GM10248 (cell line): ENCODE measurements around the gene NOL8.

ENCODE experiments used
- CTCF ChIA-PET: fragments of 300-600 bp; sonication (Branson Sonifier 250); formaldehyde crosslinking; extraction: SDS; loops from one replicate; lab custom pipeline; 2021; ENCODE audit warnings: antibody characterized with exemption; lab: Yijun Ruan, JAX
- POLR2A ChIA-PET: fragments of 350-650 bp; sonication (Branson Sonifier 250); formaldehyde crosslinking; extraction: SDS; loops from one replicate; lab custom pipeline; 2020; ENCODE audit warnings: antibody characterized with exemption; lab: Yijun Ruan, JAX
- DNase-seq: peaks from one replicate; pipeline ENCODE4 v3.0.0; 2012; ENCODE audit errors: extremely low spot score
- CTCF ChIP-seq: IDR thresholded peaks from 2 replicates; pipeline ENCODE4 v1.5.1; 2012; ENCODE audit warnings: mild to moderate bottlenecking, low read depth; ENCODE audit errors: extremely low read depth, missing control alignments, control extremely low read depth

Gene NOL8

DNA sequence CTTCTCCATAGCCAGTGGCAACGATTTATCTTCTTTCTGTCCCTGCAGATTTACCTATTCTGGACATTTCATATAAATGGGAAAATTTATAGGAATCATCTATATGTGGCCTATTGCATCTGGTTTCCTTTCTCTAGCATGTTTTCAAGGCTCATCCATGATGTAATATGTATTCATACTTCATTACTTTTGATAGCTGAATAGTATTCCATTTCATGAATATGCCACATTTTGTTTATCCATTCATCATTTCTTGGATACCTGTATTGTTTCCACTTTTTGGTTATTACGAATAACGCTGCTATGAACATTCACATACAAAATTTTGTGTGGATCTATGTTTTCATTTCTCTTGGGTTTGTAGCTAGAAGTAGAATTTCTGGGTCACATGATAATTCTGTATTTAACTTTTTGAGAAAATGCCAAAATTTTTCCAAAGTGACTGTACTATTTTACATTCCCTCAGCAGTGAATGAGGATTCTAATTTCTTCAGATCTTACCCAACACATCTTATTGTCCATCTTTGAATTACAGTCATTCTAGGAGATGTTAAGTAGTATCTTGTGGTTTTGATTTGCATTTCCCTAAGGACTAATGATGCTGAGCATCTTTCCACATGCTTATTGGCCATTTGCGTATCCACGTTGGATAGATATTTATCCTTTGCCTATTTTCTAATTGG is 35.3 kb downstream of the NOL8 start:
- CTCF ChIA-PET = interaction anchor here (1.7 to 3.5 kb wide), 2 partner anchors 11 to 152 kb away, joined by 5 to 19 read pairs; no protein-coding TSS in a partner anchor
- no peak for TF ChIP-seq CTCF
- POLR2A ChIA-PET = interaction anchor here (1.0 kb wide), 1 partner anchor 31 kb away, joined by 5 read pairs; no protein-coding TSS in a partner anchor
- no peak for DNase-seq

DNA sequence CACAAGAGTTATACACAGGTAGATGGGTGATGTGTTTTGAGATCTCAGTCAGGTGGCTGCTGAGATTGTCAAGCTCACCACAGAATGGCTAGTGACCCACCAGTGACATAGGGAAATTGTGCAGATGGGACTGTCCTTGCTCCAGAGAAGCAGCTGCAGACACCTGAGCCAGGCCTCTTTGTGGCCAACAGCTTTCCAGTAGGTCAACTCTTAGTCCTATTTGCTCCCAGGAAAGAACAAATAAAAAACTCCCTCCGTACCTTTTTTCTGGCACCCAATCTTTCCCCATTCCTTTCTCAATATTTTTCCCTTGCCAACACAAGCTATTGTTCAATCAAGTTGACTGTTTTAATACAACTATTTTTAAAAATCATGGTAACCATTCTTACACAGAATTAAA is 45.8 kb downstream of the NOL8 start:
- no peak for TF ChIP-seq CTCF
- POLR2A ChIA-PET = no interaction called here
- DNase-seq = no peak
- CTCF ChIA-PET = interaction anchor here (1.1 to 3.4 kb wide), 10 partner anchors 10 to 139 kb away, joined by 3 to 19 read pairs (median 4); no protein-coding TSS in a partner anchor

GRCh38 chr9:92278110-92278509 is 47.0 kb downstream of the NOL8 start:
- POLR2A ChIA-PET = interaction anchor here (0.5 kb wide), 1 partner anchor 127 kb away, joined by 5 read pairs; no protein-coding TSS in a partner anchor
- TF ChIP-seq CTCF = no peak
- no peak for DNase-seq
- CTCF ChIA-PET = interaction anchor here (1.0 to 3.4 kb wide), 13 partner anchors 8 to 142 kb away, joined by 3 to 19 read pairs (median 5); no protein-coding TSS in a partner anchor

GRCh38 chr9:92276331-92277032 is 48.7 kb downstream of the NOL8 start:
- POLR2A ChIA-PET = no interaction called here
- DNase-seq = no peak
- TF ChIP-seq CTCF = no peak
- CTCF ChIA-PET = interaction anchor here (3.4 kb wide), 1 partner anchor 10 kb away, joined by 16 read pairs; no protein-coding TSS in a partner anchor

- CTCF ChIA-PET = no interaction called here
Measured at GRCh38 chr9:92275541-92275940, 49.6 kb downstream of the NOL8 start.

GRCh38 chr9:92270511-92270910 is 54.6 kb downstream of the NOL8 start:
- no peak for TF ChIP-seq CTCF
- POLR2A ChIA-PET = no interaction called here

More at GRCh38 chr9:92275541-92275940, 49.6 kb downstream of the NOL8 start:
- POLR2A ChIA-PET = no interaction called here
- TF ChIP-seq CTCF = no peak
- no peak for DNase-seq

More at GRCh38 chr9:92270511-92270910, 54.6 kb downstream of the NOL8 start:
- CTCF ChIA-PET = interaction anchor here (1.6 to 3.1 kb wide), 3 partner anchors 8 to 130 kb away, joined by 3 to 12 read pairs (median 6); no protein-coding TSS in a partner anchor
- no peak for DNase-seq
